Adipocyte (in vitro differentiated cells): ENCODE data around the gene CFAP100.
A peak's percentile ranks its signal among the peaks of the same experiment; 100 is the strongest.

Experiments
- DNase-seq: peaks from one replicate; pipeline ENCODE4 v3.0.0-alpha.2; 2015; ENCODE audit warnings: low read depth
- H3K27me3 ChIP-seq: replicated peaks from 2 replicates; pipeline ENCODE4 v1.7.0; 2013; ENCODE audit warnings: mild to moderate bottlenecking, low read length, moderate library complexity; ENCODE audit not compliant: control insufficient read depth, insufficient read depth
- H3K36me3 ChIP-seq: 2 replicates; pipeline ENCODE4 v1.7.0; 2013; ENCODE audit warnings: low read length, mild to moderate bottlenecking, moderate library complexity; ENCODE audit not compliant: control insufficient read depth, insufficient read depth, severe bottlenecking
- H3K4me1 ChIP-seq: 2 replicates; pipeline ENCODE4 v1.7.0; 2013; ENCODE audit warnings: mild to moderate bottlenecking, low read length, moderate library complexity; ENCODE audit not compliant: control insufficient read depth, insufficient read depth
- H3K4me3 ChIP-seq: 2 replicates; pipeline ENCODE4 v1.7.0; 2013; ENCODE audit warnings: mild to moderate bottlenecking, low read length, moderate library complexity
- H3K9ac ChIP-seq: 2 replicates; pipeline ENCODE4 v1.7.0; 2013; ENCODE audit warnings: mild to moderate bottlenecking, low read length, moderate library complexity
- H3K9me3 ChIP-seq: 2 replicates; pipeline ENCODE4 v1.7.0; 2013; ENCODE audit warnings: mild to moderate bottlenecking, low read length, moderate library complexity; ENCODE audit not compliant: control insufficient read depth

The CFAP100 gene

GRCh38 chr3:126394179-126394976, at the start of gene CFAP100:
CFAP100 (plus strand) TSS chr3:126394909; CDS start chr3:126396001, 1,092 bp downstream.
- Histone ChIP-seq H3K27me3 (peaks cover 44% of the 10 kb centered on the region), H3K4me3 (no peak within 1 kb of the TSS), H3K9me3 (no peaks in the 10 kb centered on the region), H3K9ac (no peak within 1 kb of the TSS), H3K4me1 (peaks cover 3% of the 10 kb centered on the region), H3K36me3 (no peaks in the 10 kb centered on the region)
- DNase-seq, result peak; percentile 42

- Histone ChIP-seq H3K9ac (no peak overlapping the region), H3K4me3 (no peak overlapping the region)
- no peak for DNase-seq
Measured at GRCh38 chr3:126345231-126345630, 49.5 kb upstream of the CFAP100 start.

GRCh38 chr3:126345641-126346460, 48.9 kb upstream of the CFAP100 start:
- peaks cover 74% of the 10 kb centered on the region for H3K4me1 ChIP-seq
- no peaks in the 10 kb centered on the region for H3K9me3 ChIP-seq
- no peak for DNase-seq
- H3K4me3 ChIP-seq, result no peak overlapping the region
- H3K27me3 ChIP-seq, result no peaks in the 10 kb centered on the region
- no peak overlapping the region for H3K9ac ChIP-seq
- peaks cover 59% of the 10 kb centered on the region for H3K36me3 ChIP-seq

More at GRCh38 chr3:126345231-126345630, 49.5 kb upstream of the CFAP100 start:
- no peaks in the 10 kb centered on the region for H3K9me3 ChIP-seq
- no peaks in the 10 kb centered on the region for H3K27me3 ChIP-seq
- H3K4me1 ChIP-seq, result peaks cover 74% of the 10 kb centered on the region
- peaks cover 53% of the 10 kb centered on the region for H3K36me3 ChIP-seq

- Histone ChIP-seq H3K9ac (peak overlapping the region; percentile 19), H3K4me3 (no peak overlapping the region), H3K36me3 (peaks cover 65% of the 10 kb centered on the region), H3K9me3 (no peaks in the 10 kb centered on the region), H3K4me1 (peaks cover 74% of the 10 kb centered on the region), H3K27me3 (no peaks in the 10 kb centered on the region)
- DNase-seq, result no peak
Measured at GRCh38 chr3:126346466-126346865, 48.2 kb upstream of the CFAP100 start.

- DNase-seq, result no peak
- Histone ChIP-seq H3K4me3 (no peak overlapping the region), H3K9me3 (no peaks in the 10 kb centered on the region), H3K9ac (peak overlapping the region; percentile 60), H3K27me3 (no peaks in the 10 kb centered on the region), H3K4me1 (peaks cover 74% of the 10 kb centered on the region), H3K36me3 (peaks cover 77% of the 10 kb centered on the region)
Measured at GRCh38 chr3:126347543-126348161, 47.1 kb upstream of the CFAP100 start.

GRCh38 chr3:126348308-126348920, 46.3 kb upstream of the CFAP100 start:
- no peaks in the 10 kb centered on the region for H3K9me3 ChIP-seq
- peaks cover 78% of the 10 kb centered on the region for H3K36me3 ChIP-seq
- H3K4me1 ChIP-seq, result peaks cover 77% of the 10 kb centered on the region
- H3K9ac ChIP-seq, result peak overlapping the region; percentile 60
- DNase-seq, result no peak
- no peak overlapping the region for H3K4me3 ChIP-seq
- no peaks in the 10 kb centered on the region for H3K27me3 ChIP-seq

GRCh38 chr3:126349071-126349470, 45.6 kb upstream of the CFAP100 start:
- Histone ChIP-seq H3K9me3 (no peaks in the 10 kb centered on the region), H3K9ac (peak overlapping the region; percentile 60), H3K36me3 (peaks cover 78% of the 10 kb centered on the region), H3K27me3 (no peaks in the 10 kb centered on the region), H3K4me1 (peaks cover 78% of the 10 kb centered on the region), H3K4me3 (no peak overlapping the region)
- no peak for DNase-seq

- Histone ChIP-seq H3K9ac (peak overlapping the region; percentile 60), H3K9me3 (no peaks in the 10 kb centered on the region)
- DNase-seq, result no peak
Measured at GRCh38 chr3:126349611-126350501, 44.9 kb upstream of the CFAP100 start.

GRCh38 chr3:126350502-126351085, 44.1 kb upstream of the CFAP100 start:
- Histone ChIP-seq H3K9ac (peak overlapping the region; percentile 30), H3K9me3 (no peaks in the 10 kb centered on the region), H3K27me3 (no peaks in the 10 kb centered on the region), H3K4me1 (peaks cover 93% of the 10 kb centered on the region), H3K36me3 (peaks cover 70% of the 10 kb centered on the region), H3K4me3 (no peak overlapping the region)
- DNase-seq, result no peak

More at GRCh38 chr3:126349611-126350501, 44.9 kb upstream of the CFAP100 start:
- Histone ChIP-seq H3K4me1 (peaks cover 86% of the 10 kb centered on the region), H3K27me3 (no peaks in the 10 kb centered on the region), H3K4me3 (no peak overlapping the region), H3K36me3 (peaks cover 78% of the 10 kb centered on the region)
